ENCODE measurements around the gene LKAAEAR1. TPM values are rescaled to one million over a fixed set of nuclear protein-coding genes. Genes with fewer than 3 reads are reported as not detected.

LKAAEAR1 gene
- total RNA-seq, 3 donors from 2014 or later, result 0.64 TPM; not detected in 2

DNA sequence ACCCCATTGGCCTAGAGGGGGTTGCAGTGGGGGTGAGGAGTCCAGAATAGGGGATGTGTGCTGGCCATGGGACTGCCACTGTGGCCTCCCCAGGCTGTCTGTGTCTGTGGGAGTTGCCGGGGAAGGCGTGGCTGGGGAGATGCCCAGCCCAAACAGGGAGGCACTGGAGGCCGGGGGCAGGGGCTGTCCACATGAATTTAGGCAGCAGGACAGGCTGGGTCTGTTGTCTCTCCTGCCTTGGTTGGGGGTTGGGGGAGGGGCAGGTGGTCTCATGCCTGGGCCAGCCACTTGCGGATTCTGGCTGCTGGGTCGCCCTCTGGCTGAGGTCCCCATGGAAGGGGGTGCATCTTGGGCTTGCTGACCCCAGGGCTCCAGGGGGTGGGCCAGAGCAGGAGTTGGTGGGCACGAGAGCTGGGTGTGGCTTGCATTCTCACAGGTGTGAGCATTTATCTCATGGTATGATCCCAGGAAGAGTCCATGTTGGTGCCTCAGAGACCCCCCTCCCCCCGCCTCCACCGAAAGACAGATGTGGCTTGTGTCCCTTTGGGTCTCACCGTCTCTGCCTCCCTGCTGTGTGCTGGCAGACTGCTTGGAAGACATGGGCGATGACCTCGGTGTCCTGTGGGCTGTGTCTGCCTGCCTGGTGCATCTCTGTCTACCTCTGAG, 38.7 kb downstream of the LKAAEAR1 start:
- Histone ChIP-seq H3K9me3 (no peaks in the 10 kb centered on the region), H3K4me1 (peaks cover 0 to 8% of the 10 kb centered on the region in 2 donors), H3K36me3 (no peaks in the 10 kb centered on the region), H3K27ac (peak overlapping the region in 1 of 2 donors; percentile 12), H3K27me3 (peaks cover 3 to 59% of the 10 kb centered on the region in 2 donors), H3K4me3 (peak overlapping the region in 1 of 3 donors; percentile 10)
- intact Hi-C loops (cut with DNase I; ENCODE audit: low total_unique reads), result no loop called here
- TF ChIP-seq POLR2AphosphoS5 (IDR thresholded peaks at IDR 0.05) (no peak), POLR2A (IDR thresholded peaks at IDR 0.05) (no peak)
- TF ChIP-seq, protein P1, sequence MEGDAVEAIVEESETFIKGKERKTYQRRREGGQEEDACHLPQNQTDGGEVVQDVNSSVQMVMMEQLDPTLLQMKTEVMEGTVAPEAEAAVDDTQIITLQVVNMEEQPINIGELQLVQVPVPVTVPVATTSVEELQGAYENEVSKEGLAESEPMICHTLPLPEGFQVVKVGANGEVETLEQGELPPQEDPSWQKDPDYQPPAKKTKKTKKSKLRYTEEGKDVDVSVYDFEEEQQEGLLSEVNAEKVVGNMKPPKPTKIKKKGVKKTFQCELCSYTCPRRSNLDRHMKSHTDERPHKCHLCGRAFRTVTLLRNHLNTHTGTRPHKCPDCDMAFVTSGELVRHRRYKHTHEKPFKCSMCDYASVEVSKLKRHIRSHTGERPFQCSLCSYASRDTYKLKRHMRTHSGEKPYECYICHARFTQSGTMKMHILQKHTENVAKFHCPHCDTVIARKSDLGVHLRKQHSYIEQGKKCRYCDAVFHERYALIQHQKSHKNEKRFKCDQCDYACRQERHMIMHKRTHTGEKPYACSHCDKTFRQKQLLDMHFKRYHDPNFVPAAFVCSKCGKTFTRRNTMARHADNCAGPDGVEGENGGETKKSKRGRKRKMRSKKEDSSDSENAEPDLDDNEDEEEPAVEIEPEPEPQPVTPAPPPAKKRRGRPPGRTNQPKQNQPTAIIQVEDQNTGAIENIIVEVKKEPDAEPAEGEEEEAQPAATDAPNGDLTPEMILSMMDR (IDR thresholded peaks at IDR 0.05), result no peak
- no peak for DNase-seq (ENCODE audit: low spot score in 2 of 2)

DNA sequence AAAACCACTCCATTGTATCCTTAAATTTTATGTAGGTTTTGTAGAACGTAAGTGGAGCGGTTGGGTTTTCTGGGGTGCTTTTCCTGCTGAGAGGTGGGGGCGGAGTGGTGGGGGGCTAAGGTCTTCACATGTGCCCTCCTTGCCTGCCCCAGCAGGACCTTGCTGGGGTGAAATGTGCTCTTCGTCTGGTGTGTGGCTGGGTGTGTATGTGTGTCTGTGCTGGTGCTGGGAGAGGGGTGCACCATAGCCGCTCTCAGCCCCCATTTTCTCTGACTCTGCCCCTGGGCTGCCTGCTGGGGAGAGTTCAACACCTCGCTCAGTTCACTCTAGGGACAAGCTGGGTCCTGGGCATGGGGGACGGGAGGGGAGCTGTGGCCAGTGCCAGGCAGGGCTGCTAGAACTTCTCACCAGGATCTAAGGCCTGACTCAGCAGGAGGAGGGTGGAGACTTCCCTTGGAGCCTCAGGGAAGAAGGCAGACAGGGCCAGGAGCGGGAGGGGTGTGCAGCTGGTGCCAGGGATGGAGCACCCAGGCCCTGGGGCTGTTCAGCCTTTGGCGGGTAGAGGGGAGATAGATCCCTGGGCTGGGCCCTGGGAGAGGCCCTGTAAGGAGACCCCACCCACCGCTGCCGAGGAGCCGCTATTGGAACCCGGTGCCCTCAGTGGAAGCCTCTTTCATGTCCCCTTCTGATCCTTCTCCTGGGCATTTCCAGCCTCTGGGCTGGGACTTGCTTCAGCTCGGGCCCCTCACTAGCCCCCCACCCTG, 39.5 kb downstream of the LKAAEAR1 start:
- peak overlapping the region in 1 of 3 donors; percentile 10 for H3K4me3 ChIP-seq
- H3K27me3 ChIP-seq, result peaks cover 3 to 54% of the 10 kb centered on the region in 2 donors
- intact Hi-C loops (cut with DNase I; ENCODE audit: low total_unique reads), result no loop called here
- no peak for DNase-seq (ENCODE audit: low spot score in 2 of 2)
- no peaks in the 10 kb centered on the region for H3K9me3 ChIP-seq
- peak overlapping the region in 1 of 2 donors; percentile 48 for H3K27ac ChIP-seq
- peaks cover 0 to 8% of the 10 kb centered on the region in 2 donors for H3K4me1 ChIP-seq
- H3K36me3 ChIP-seq, result no peaks in the 10 kb centered on the region
- TF ChIP-seq POLR2A (IDR thresholded peaks at IDR 0.05), result no peak
- no peak for TF ChIP-seq POLR2AphosphoS5 (IDR thresholded peaks at IDR 0.05)
- TF ChIP-seq, protein P1 (IDR thresholded peaks at IDR 0.05), result no peak

DNA sequence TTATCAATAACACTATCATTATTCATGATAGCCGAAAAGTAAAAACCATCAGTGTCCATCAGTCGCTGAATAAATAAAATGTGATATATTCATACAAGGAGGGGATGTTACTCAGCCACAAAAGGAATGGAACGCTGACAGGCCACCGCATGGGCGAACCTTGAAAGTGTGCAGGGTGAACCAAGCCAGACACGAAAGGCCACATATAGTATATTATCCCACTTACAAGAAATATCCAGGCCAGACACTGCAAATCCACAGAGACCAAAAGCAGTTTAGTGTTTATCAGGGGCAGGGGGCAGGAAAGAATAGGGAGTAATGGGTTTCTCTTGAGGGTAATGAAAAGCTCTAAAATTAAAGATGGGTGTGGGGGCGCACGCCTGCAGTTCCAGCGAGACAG, 40.4 kb downstream of the LKAAEAR1 start:
- no peak for DNase-seq (ENCODE audit: low spot score in 2 of 2)
- H3K9me3 ChIP-seq, result no peaks in the 10 kb centered on the region
- TF ChIP-seq POLR2AphosphoS5 (IDR thresholded peaks at IDR 0.05) (no peak), POLR2A (IDR thresholded peaks at IDR 0.05) (no peak)
- TF ChIP-seq, protein P1 (IDR thresholded peaks at IDR 0.05), result no peak
- no peak overlapping the region for H3K27ac ChIP-seq
- H3K36me3 ChIP-seq, result no peaks in the 10 kb centered on the region
- H3K4me1 ChIP-seq, result peaks cover 0 to 6% of the 10 kb centered on the region in 2 donors
- no peak overlapping the region for H3K4me3 ChIP-seq
- peaks cover 3 to 50% of the 10 kb centered on the region in 2 donors for H3K27me3 ChIP-seq
- intact Hi-C loops (cut with DNase I; ENCODE audit: low total_unique reads), result no loop called here

DNA sequence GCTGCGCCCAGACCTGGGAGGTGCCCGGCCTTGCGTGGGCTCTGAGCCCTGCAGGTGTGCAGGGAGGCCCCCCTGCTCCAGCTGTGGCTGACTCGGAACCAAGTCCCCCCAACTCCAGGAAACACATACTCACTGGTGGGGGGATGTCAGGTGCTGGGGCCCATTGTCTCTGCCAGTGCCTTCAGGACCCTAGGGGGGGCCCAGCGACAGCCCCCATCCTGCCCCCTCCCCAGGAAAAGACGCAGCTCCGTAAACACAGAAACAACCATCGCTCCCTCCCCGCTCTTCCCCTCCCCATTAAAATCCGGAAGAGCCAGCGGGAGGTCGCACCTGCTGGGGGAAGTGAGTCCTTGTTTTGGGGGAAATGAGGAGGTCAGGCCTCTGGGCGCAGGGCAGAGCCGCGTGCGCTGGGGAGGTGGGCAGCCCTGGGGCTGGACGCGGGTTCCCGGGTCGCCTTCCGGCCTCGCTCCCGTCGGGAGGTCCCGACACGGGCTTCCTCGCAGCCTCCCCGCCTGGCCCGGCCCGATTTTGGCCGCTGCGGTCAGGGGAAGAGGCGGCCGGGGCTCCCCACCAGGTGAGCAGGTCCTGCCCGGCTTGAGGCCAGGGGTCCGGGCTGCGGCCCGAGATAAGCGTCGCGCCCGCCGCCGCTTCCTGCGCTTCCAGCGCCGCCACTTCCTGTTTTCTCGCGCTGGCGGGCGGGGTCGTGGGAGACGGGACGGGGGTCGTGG, 42.0 kb downstream of the LKAAEAR1 start:
- Histone ChIP-seq H3K9me3 (no peaks in the 10 kb centered on the region), H3K27me3 (peaks cover 0 to 36% of the 10 kb centered on the region in 2 donors), H3K4me3 (peak overlapping the region; percentile 39 to 71 (median 50)), H3K36me3 (no peaks in the 10 kb centered on the region), H3K4me1 (peaks cover 0 to 4% of the 10 kb centered on the region in 2 donors), H3K27ac (peak overlapping the region; percentile 65 to 66)
- DNase-seq (ENCODE audit: low spot score in 2 of 2), result no peak
- intact Hi-C loops (cut with DNase I; ENCODE audit: low total_unique reads), result no loop called here
- TF ChIP-seq, protein P1 (IDR thresholded peaks at IDR 0.05), result no peak
- TF ChIP-seq POLR2AphosphoS5 (IDR thresholded peaks at IDR 0.05), result peak in 1 of 3 donors; percentile 11

Data from breast epithelium (tissue), 4 donors.